ENCODE measurements around the gene ITGB3BP. TPM values are rescaled to one million over a fixed set of nuclear protein-coding genes. Genes with fewer than 3 reads are reported as not detected.
"Not testable (repeated sequence)": the region's sequence is repeated elsewhere in the genome, so short reads cannot be mapped to it uniquely, and the experiment has no call there.

Gene ITGB3BP
- total RNA-seq, 1 experiment from 2014 or later = 44.8 TPM

GRCh38 chr1:63486629-63487028 lies 36.4 kb downstream of the ITGB3BP start:
- H4K20me1 ChIP-seq (ENCODE audit: low read length) = no peaks in the 10 kb centered on the region
- CTCF ChIA-PET = no interaction called here

GRCh38 chr1:63480057-63480456 lies 43.0 kb downstream of the ITGB3BP start:
- Histone ChIP-seq H3K79me2 (ENCODE audit: low read length) (no peaks in the 10 kb centered on the region), H3K27me3 (ENCODE audit: low read length) (no peaks in the 10 kb centered on the region), H3K9me2 (replicated peaks; ENCODE audit: low read length) (no peaks in the 10 kb centered on the region), H3K9ac (ENCODE audit: low read length) (no peak overlapping the region), H3K4me3 (ENCODE audit: low read length) (no peak overlapping the region), H3K27ac (ENCODE audit: low read length) (no peak overlapping the region), H3F3A (ENCODE audit: low read length, unreplicated experiment) (no peaks in the 10 kb centered on the region), H3K9me3 (ENCODE audit: low read length) (no peaks in the 10 kb centered on the region), H3K4me2 (ENCODE audit: low read length) (no peak overlapping the region), H2AFZ (ENCODE audit: low read length) (no peak overlapping the region), H4K20me1 (ENCODE audit: low read length) (0 out of 2 replicates have a peak, but pooled peaks cover 4% of the 10 kb centered on the region), H3K36me3 (ENCODE audit: low read depth, low read length) (no peaks in the 10 kb centered on the region), H3K4me1 (ENCODE audit: insufficient read depth, low read length) (peaks cover 10% of the 10 kb centered on the region; the same call in 1 of the 2 replicates)
- ChIA-PET POLR2A (ENCODE audit: unreplicated experiment) (no interaction called here), CTCF (no interaction called here)
- no TSS peak for BruUV-seq (replicated peaks)
- no peak for DNase-seq
- intact Hi-C loops (cut with micrococcal nuclease) = no loop called here
- TF ChIP-seq CTCF (conservative IDR thresholded peaks at IDR 0.05; ENCODE audit: low read depth, low read length) (no peak), EZH2phosphoT487 (IDR thresholded peaks at IDR 0.05; ENCODE audit: borderline replicate concordance, low read length) (no peak), EZH2 (IDR thresholded peaks at IDR 0.05; ENCODE audit: low read length, unreplicated experiment) (no peak)
- ATAC-seq = no peak

More at GRCh38 chr1:63486629-63487028, 36.4 kb downstream of the ITGB3BP start:
- H3K4me1 ChIP-seq (ENCODE audit: insufficient read depth, low read length) = peaks cover 19% of the 10 kb centered on the region
- no peaks in the 10 kb centered on the region for H3K27me3 ChIP-seq (ENCODE audit: low read length)
- POLR2A ChIA-PET (ENCODE audit: unreplicated experiment) = interaction anchor here (0.6 kb wide), 1 partner anchor 9 kb away, joined by 7 read pairs; no protein-coding TSS in a partner anchor
- H3K4me2 ChIP-seq (ENCODE audit: low read length) = no peak overlapping the region
- H3K4me3 ChIP-seq (ENCODE audit: low read length) = no peak overlapping the region
- intact Hi-C loops (cut with micrococcal nuclease) = loop anchor here (1.0 kb wide), 1 partner anchor 23 kb away; no protein-coding TSS in a partner anchor
- H3F3A ChIP-seq (ENCODE audit: low read length, unreplicated experiment) = peaks cover 2% of the 10 kb centered on the region
- H3K9ac ChIP-seq (ENCODE audit: low read length) = no peak overlapping the region
- TF ChIP-seq EZH2phosphoT487 (IDR thresholded peaks at IDR 0.05; ENCODE audit: borderline replicate concordance, low read length) = no peak
- no peaks in the 10 kb centered on the region for H3K36me3 ChIP-seq (ENCODE audit: low read depth, low read length)
- no peak overlapping the region for H3K27ac ChIP-seq (ENCODE audit: low read length)
- no peak for ATAC-seq
- H3K9me3 ChIP-seq (ENCODE audit: low read length) = no peaks in the 10 kb centered on the region
- BruUV-seq (replicated peaks) = no TSS peak
- no peaks in the 10 kb centered on the region for H3K79me2 ChIP-seq (ENCODE audit: low read length)
- no peak for DNase-seq
- no peaks in the 10 kb centered on the region for H3K9me2 ChIP-seq (replicated peaks; ENCODE audit: low read length)
- no peak overlapping the region for H2AFZ ChIP-seq (ENCODE audit: low read length)

GRCh38 chr1:63475761-63476160 lies 47.3 kb downstream of the ITGB3BP start:
- Histone ChIP-seq H3K9ac (ENCODE audit: low read length) (no peak overlapping the region), H3K9me3 (ENCODE audit: low read length) (no peaks in the 10 kb centered on the region), H4K20me1 (ENCODE audit: low read length) (0 out of 2 replicates have a peak, but pooled peaks cover 4% of the 10 kb centered on the region), H3F3A (ENCODE audit: low read length, unreplicated experiment) (no peaks in the 10 kb centered on the region), H2AFZ (ENCODE audit: low read length) (no peak overlapping the region), H3K36me3 (ENCODE audit: low read depth, low read length) (peaks cover 3% of the 10 kb centered on the region; the same call in 1 of the 2 replicates), H3K27me3 (ENCODE audit: low read length) (no peaks in the 10 kb centered on the region), H3K4me3 (ENCODE audit: low read length) (no peak overlapping the region), H3K79me2 (ENCODE audit: low read length) (no peaks in the 10 kb centered on the region), H3K4me2 (ENCODE audit: low read length) (no peak overlapping the region), H3K9me2 (replicated peaks; ENCODE audit: low read length) (no peaks in the 10 kb centered on the region), H3K4me1 (ENCODE audit: insufficient read depth, low read length) (peaks cover 10% of the 10 kb centered on the region; the same call in 1 of the 2 replicates), H3K27ac (ENCODE audit: low read length) (no peak overlapping the region)
- TF ChIP-seq EZH2phosphoT487 (IDR thresholded peaks at IDR 0.05; ENCODE audit: borderline replicate concordance, low read length) = no peak
- TF ChIP-seq EZH2 (IDR thresholded peaks at IDR 0.05; ENCODE audit: low read length, unreplicated experiment) = no peak
- TF ChIP-seq CTCF (conservative IDR thresholded peaks at IDR 0.05; ENCODE audit: low read depth, low read length) = no peak
- intact Hi-C loops (cut with micrococcal nuclease) = no loop called here
- BruUV-seq (replicated peaks) = no TSS peak
- no peak for ATAC-seq
- CTCF ChIA-PET = no interaction called here
- no peak for DNase-seq
- POLR2A ChIA-PET (ENCODE audit: unreplicated experiment) = no interaction called here

GRCh38 chr1:63468683-63469082 lies 54.3 kb downstream of the ITGB3BP start:
- CTCF ChIA-PET; BruUV-seq (replicated peaks); H2AFZ ChIP-seq (ENCODE audit: low read length): not testable (repeated sequence)

More at GRCh38 chr1:63468683-63469082, 54.3 kb downstream of the ITGB3BP start:
- H3K9ac ChIP-seq (ENCODE audit: low read length); H3K9me3 ChIP-seq (ENCODE audit: low read length); H3K4me1 ChIP-seq (ENCODE audit: insufficient read depth, low read length); H3K9me2 ChIP-seq (replicated peaks; ENCODE audit: low read length); H3K27ac ChIP-seq (ENCODE audit: low read length); H4K20me1 ChIP-seq (ENCODE audit: low read length); DNase-seq; H3F3A ChIP-seq (ENCODE audit: low read length, unreplicated experiment); POLR2A ChIA-PET (ENCODE audit: unreplicated experiment); H3K4me3 ChIP-seq (ENCODE audit: low read length); intact Hi-C loops (cut with micrococcal nuclease); H3K36me3 ChIP-seq (ENCODE audit: low read depth, low read length); H3K79me2 ChIP-seq (ENCODE audit: low read length); H3K27me3 ChIP-seq (ENCODE audit: low read length); ATAC-seq; H3K4me2 ChIP-seq (ENCODE audit: low read length): not testable (repeated sequence)
